Measurements from ENCODE around the gene ZNF605. TPM values are rescaled to one million over a fixed set of nuclear protein-coding genes. Genes with fewer than 3 reads are reported as not detected.

The ZNF605 gene
- total and polyA plus RNA-seq, 9 of the 15 experiments (the other 6 are each of a cell fraction or from before 2014, with no cell fraction given), result 0.45 to 1.1 (median 0.68) TPM

DNA sequence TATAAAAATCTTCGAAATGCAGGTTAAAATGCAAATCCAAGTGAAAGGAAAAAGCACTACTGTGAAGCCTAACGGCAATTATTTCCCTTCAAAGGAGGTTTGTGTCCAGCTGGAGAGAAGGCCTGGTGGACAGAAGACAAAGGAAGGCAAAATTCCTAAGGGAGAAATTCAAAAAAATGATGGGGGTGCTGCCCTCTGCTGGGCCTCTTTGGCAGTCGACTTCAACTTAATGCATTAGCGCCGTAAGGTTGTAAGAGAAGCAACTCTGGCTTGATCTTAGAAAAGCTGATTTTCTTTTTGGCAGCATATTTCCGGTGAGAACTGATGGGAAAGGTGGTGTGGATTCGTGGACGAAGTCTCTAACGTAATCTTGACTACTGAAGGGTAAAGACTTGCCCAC, 34.4 kb downstream of the ZNF605 start (continued):
- TF ChIP-seq, protein P1, sequence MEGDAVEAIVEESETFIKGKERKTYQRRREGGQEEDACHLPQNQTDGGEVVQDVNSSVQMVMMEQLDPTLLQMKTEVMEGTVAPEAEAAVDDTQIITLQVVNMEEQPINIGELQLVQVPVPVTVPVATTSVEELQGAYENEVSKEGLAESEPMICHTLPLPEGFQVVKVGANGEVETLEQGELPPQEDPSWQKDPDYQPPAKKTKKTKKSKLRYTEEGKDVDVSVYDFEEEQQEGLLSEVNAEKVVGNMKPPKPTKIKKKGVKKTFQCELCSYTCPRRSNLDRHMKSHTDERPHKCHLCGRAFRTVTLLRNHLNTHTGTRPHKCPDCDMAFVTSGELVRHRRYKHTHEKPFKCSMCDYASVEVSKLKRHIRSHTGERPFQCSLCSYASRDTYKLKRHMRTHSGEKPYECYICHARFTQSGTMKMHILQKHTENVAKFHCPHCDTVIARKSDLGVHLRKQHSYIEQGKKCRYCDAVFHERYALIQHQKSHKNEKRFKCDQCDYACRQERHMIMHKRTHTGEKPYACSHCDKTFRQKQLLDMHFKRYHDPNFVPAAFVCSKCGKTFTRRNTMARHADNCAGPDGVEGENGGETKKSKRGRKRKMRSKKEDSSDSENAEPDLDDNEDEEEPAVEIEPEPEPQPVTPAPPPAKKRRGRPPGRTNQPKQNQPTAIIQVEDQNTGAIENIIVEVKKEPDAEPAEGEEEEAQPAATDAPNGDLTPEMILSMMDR (IDR thresholded peaks at IDR 0.05 in 2 of 3, conservative IDR thresholded peaks at IDR 0.05 in 1 of 3; ENCODE audit: insufficient read depth in 2 of 3, low read depth in 1 of 3, low read length in 3 of 3), result peak; percentile 52 to 55 (median 53)
- no peak for TF ChIP-seq PURB (CRISPR knock-in tag; IDR thresholded peaks at IDR 0.05; ENCODE audit: low read depth)

DNA sequence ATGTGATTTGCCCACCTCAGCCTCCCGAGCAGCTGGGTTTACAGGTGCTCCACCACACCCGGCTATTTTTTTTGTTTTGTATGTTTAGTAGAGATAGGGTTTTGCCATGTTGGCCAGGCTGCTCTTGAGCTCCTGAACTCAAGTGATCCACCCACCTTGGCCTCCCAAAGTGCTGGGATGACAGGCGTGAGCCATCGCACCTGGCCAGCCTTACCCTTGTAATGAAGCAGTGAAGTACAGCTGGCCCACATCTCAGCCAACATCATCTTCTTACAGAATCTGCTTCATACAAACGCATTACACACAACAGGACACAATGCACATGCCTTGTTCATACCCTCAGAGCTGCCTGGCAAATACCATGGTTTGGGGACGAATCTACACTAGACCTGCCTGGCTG, 37.4 kb downstream of the ZNF605 start:
- in situ Hi-C loops (cut with MboI), result no loop called here
- H3K9ac ChIP-seq (ENCODE audit: insufficient read depth in 1 of 2, low read depth in 2 of 2, low read length in 2 of 2), result no peak overlapping the region
- H3K27ac ChIP-seq (ENCODE audit: extremely low read depth, low read depth, low read length), result no peak overlapping the region
- no peak overlapping the region for H3K4me2 ChIP-seq (ENCODE audit: insufficient read depth, low read length)
- CTCF ChIA-PET (ENCODE audit: low intra/inter-chr PET ratio), result no interaction called here
- H3K27me3 ChIP-seq (ENCODE audit: control insufficient read depth in 2 of 2, insufficient read depth in 2 of 2, low read length in 2 of 2), result no peaks in the 10 kb centered on the region
- no peaks in the 10 kb centered on the region for H3K4me1 ChIP-seq (replicated peaks in 1 of 2; ENCODE audit: control insufficient read depth in 2 of 2, insufficient read depth in 2 of 2, low read length in 2 of 2)
- H3K9me1 ChIP-seq (ENCODE audit: control insufficient read depth, insufficient read depth, low read length), result no peaks in the 10 kb centered on the region
- no peak overlapping the region for H2AFZ ChIP-seq (ENCODE audit: low read depth, low read length)
- DNase-seq (ENCODE audit: extremely low read depth in 1 of 4, low spot score in 3 of 4), result no peak
- TF ChIP-seq GABPB2 (CRISPR knock-in tag; conservative IDR thresholded peaks at IDR 0.05) (no peak), ZNF644 (tag; IDR thresholded peaks at IDR 0.05; ENCODE audit: low read depth) (no peak), FOS (IDR thresholded peaks at IDR 0.05; ENCODE audit: extremely low read depth, insufficient read length) (no peak), GATA2 (CRISPR knock-in tag; IDR thresholded peaks at IDR 0.05) (no peak), MTA1 (IDR thresholded peaks at IDR 0.05; ENCODE audit: borderline replicate concordance) (no peak), CBX3 (IDR thresholded peaks at IDR 0.05; ENCODE audit: borderline replicate concordance in 1 of 2, low read length in 2 of 2) (no peak), PCBP1 (IDR thresholded peaks at IDR 0.05; ENCODE audit: low read depth, low read length, poor library complexity, severe bottlenecking) (no peak), RFX7 (CRISPR knock-in tag; IDR thresholded peaks at IDR 0.05) (no peak), TFAM (CRISPR knock-in tag; conservative IDR thresholded peaks at IDR 0.05) (no peak), ETV1 (tag; conservative IDR thresholded peaks at IDR 0.05; ENCODE audit: low read depth) (no peak), KLF13 (tag; IDR thresholded peaks at IDR 0.05; ENCODE audit: borderline replicate concordance, low read depth) (no peak), MTA2 (IDR thresholded peaks at IDR 0.05; ENCODE audit: low read depth) (no peak), SUPT5H (IDR thresholded peaks at IDR 0.05) (no peak)
- TF ChIP-seq, protein P2, sequence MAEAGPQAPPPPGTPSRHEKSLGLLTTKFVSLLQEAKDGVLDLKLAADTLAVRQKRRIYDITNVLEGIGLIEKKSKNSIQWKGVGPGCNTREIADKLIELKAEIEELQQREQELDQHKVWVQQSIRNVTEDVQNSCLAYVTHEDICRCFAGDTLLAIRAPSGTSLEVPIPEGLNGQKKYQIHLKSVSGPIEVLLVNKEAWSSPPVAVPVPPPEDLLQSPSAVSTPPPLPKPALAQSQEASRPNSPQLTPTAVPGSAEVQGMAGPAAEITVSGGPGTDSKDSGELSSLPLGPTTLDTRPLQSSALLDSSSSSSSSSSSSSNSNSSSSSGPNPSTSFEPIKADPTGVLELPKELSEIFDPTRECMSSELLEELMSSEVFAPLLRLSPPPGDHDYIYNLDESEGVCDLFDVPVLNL (CRISPR knock-in tag; IDR thresholded peaks at IDR 0.05; ENCODE audit: low read depth), result no peak
- 3% methylated on average over 6 of the region's 6 CpGs for WGBS (ENCODE audit: insufficient coverage, low coverage, missing lambda C conversion rate)
- H4K20me1 ChIP-seq (replicated peaks; ENCODE audit: control insufficient read depth, insufficient read depth, low read length), result no peaks in the 10 kb centered on the region
- H3K79me2 ChIP-seq (ENCODE audit: control insufficient read depth, insufficient read depth, low read length), result no peaks in the 10 kb centered on the region
- no peaks in the 10 kb centered on the region for H3K36me3 ChIP-seq (ENCODE audit: control insufficient read depth, insufficient read depth, low read length)
- FAIRE-seq, result no peak
- no TSS peak for BruUV-seq (replicated peaks)
- no peak for ATAC-seq
- peaks cover 7% of the 10 kb centered on the region for H3K9me3 ChIP-seq (replicated peaks; ENCODE audit: control insufficient read depth, insufficient read depth, low read depth, low read length)
- POLR2A ChIA-PET, result no interaction called here
- intact Hi-C loops (cut with micrococcal nuclease), result no loop called here
- H3K4me3 ChIP-seq, result no peak overlapping the region
